ENCODE measurements around the gene METRN.
A peak's percentile ranks its signal among the peaks of the same experiment; 100 is the strongest.

DNA sequence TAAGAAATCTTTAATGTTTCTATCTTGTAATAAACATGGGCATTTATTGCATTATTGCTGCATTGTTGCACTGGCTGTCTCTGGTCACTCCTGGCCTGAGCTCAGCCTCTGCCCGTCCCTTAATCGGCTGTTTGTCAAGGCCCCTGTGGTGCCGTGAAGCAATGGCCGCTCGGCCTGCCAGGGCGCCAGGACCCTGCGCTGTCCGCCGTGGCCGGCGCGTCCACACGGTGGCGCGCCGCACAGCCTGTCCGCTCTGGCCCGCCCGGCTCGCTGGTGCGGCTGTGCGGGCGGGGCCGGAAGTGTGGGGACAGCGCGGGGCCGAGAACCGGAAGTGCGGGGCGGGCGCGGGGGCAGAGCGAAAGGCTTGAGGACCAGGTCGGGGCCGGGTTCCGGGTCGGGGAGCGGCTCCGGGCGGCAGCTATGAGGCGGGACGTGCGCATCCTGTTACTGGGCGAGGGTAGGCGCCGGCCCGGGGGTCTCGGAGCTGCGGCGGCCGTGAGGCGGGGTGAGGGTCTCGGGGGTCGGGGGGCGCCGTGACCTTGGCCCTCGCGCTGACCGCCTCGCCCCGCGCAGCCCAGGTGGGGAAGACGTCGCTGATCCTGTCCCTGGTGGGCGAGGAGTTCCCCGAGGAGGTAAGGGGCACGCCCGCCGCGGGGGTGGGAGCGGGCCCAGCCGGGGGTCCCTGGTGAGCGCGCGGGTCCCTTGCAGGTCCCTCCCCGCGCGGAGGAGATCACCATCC lies 47.0 kb upstream of the METRN start, which contains the start of gene RHOT2:
- TF ChIP-seq CTCF (conservative IDR thresholded peaks at IDR 0.05; ENCODE audit: low read length) (peak; percentile 60), EZH2phosphoT487 (IDR thresholded peaks at IDR 0.05; ENCODE audit: borderline replicate concordance) (no peak)

Measured in Loucy (cell line).